ENCODE measurements around the gene IRF2BP2. TPM values are rescaled to one million over a fixed set of nuclear protein-coding genes. Genes with fewer than 3 reads are reported as not detected.
A peak's percentile ranks its signal among the peaks of the same experiment; 100 is the strongest.

The IRF2BP2 gene
- total and polyA plus RNA-seq, 2 of the 13 experiments (the other 11 are each of a cell fraction or from before 2014, with no cell fraction given): 140 to 147 TPM

DNA sequence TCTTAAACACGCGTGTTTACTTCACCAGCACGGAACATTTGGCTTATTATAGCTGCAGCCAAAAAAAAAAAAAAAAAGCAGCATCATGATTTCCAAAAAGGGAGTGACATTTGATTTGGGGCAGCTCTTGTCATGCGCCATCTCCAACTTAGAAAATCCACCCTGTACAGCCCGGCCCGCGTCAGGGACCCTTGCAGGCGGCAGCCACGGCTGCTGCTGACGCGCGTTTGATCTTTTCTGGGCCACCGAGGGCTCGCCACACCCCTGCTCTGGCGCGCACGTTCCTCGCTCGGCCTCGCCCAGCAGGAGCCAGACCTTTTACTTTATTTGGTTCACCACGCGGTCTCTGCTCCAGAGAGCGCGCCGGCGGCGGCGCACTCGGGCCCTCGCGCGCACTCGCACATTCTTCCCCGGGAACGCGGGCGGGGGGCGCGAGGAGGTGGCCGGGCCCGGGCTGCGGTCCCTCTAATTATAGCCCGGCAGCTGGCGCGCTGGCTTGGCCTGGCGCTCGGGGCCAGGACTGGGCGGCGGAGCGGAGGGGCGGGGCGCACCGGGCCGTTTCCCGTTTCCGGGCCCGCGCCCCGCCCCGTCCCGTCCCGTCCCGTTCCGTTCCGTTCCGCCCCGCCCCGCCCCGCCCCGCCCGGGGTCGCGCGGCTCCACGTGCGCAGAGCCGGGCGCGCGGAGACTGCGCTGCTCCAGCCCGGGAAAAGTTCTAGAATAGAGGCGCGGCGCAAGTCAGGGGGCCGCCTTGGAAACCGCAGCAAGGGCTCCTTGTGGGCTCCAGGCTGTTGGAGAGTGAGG lies 10.2 kb downstream of the IRF2BP2 start (continued):
- TF ChIP-seq CREB3 (CRISPR knock-in tag; IDR thresholded peaks at IDR 0.05) (peak; percentile 92; the same call in 1 of the 2 replicates), TEAD2 (CRISPR knock-in tag; IDR thresholded peaks at IDR 0.05) (peak; percentile 75; the same call in 1 of the 2 replicates), HHEX (CRISPR knock-in tag; IDR thresholded peaks at IDR 0.05) (no peak), ZNF281 (CRISPR knock-in tag; IDR thresholded peaks at IDR 0.05; ENCODE audit: borderline replicate concordance) (0 out of 2 replicates have a peak, but pooled peaks have one; percentile 12), HOXA5 (CRISPR knock-in tag; IDR thresholded peaks at IDR 0.05) (peak; percentile 97), CEBPG (CRISPR knock-in tag; IDR thresholded peaks at IDR 0.05) (peak; percentile 16; the same call in 1 of the 2 replicates), ZNF790 (CRISPR knock-in tag; IDR thresholded peaks at IDR 0.05; ENCODE audit: borderline replicate concordance) (peak; percentile 68; the same call in 1 of the 2 replicates), ZNF615 (CRISPR knock-in tag; IDR thresholded peaks at IDR 0.05; ENCODE audit: borderline replicate concordance) (peak; percentile 32; the same call in 1 of the 2 replicates), ZNF460 (CRISPR knock-in tag; IDR thresholded peaks at IDR 0.05; ENCODE audit: borderline replicate concordance) (no peak), ZNF142 (CRISPR knock-in tag; IDR thresholded peaks at IDR 0.05) (peak; percentile 82), ZSCAN31 (CRISPR knock-in tag; IDR thresholded peaks at IDR 0.05; ENCODE audit: low read depth) (peak; percentile 94), MAX (IDR thresholded peaks at IDR 0.05) (peak; percentile 98), ZNF430 (CRISPR knock-in tag; IDR thresholded peaks at IDR 0.05) (peak; percentile 67; the same call in 1 of the 2 replicates), ZNF543 (CRISPR knock-in tag; IDR thresholded peaks at IDR 0.05) (peak; percentile 35; the same call in 1 of the 2 replicates), AHR (CRISPR knock-in tag; IDR thresholded peaks at IDR 0.05) (0 out of 2 replicates have a peak, but pooled peaks have one; percentile 67), XRCC5 (optimal IDR thresholded peaks at IDR 0.05; ENCODE audit: low read length) (peak; percentile 73), ZNF678 (CRISPR knock-in tag; IDR thresholded peaks at IDR 0.05) (peak; percentile 92), HDAC1 (CRISPR knock-in tag; IDR thresholded peaks at IDR 0.05) (peak; percentile 46; the same call in 1 of the 2 replicates), ZNF597 (CRISPR knock-in tag; IDR thresholded peaks at IDR 0.05) (no peak)

Measured in HepG2 (cell line).